Measurements from ENCODE around the gene SCARB2.

SCARB2 gene

GRCh38 chr4:76155979-76156378 lies 57.6 kb downstream of the SCARB2 start:
- no peak for TF ChIP-seq CTCF (IDR thresholded peaks at IDR 0.05; ENCODE audit: extremely low read depth, insufficient read depth, missing control alignments)
- no peak for DNase-seq (ENCODE audit: low spot score)
- in situ Hi-C loops (cut with MboI; ENCODE audit: low pct_unique_long_range_greater_than_20kb, low sequenced_read_pairs, unreplicated experiment), result no loop called here

GRCh38 chr4:76153356-76153755 lies 60.3 kb downstream of the SCARB2 start:
- no peak for TF ChIP-seq CTCF (IDR thresholded peaks at IDR 0.05; ENCODE audit: extremely low read depth, insufficient read depth, missing control alignments)

GRCh38 chr4:76148142-76148865 lies 65.3 kb downstream of the SCARB2 start, which contains the start of gene NUP54:
TSS of gene NUP54 (minus strand) at chr4:76148397. CDS start at chr4:76148374, 23 bp downstream.
- DNase-seq (ENCODE audit: low spot score), result peak; percentile 93
- no peak for TF ChIP-seq CTCF (IDR thresholded peaks at IDR 0.05; ENCODE audit: extremely low read depth, insufficient read depth, missing control alignments)
- in situ Hi-C loops (cut with MboI; ENCODE audit: low pct_unique_long_range_greater_than_20kb, low sequenced_read_pairs, unreplicated experiment), result no loop called here

More at GRCh38 chr4:76153356-76153755, 60.3 kb downstream of the SCARB2 start:
- no peak for DNase-seq (ENCODE audit: low spot score)
- in situ Hi-C loops (cut with MboI; ENCODE audit: low pct_unique_long_range_greater_than_20kb, low sequenced_read_pairs, unreplicated experiment), result no loop called here

DNA sequence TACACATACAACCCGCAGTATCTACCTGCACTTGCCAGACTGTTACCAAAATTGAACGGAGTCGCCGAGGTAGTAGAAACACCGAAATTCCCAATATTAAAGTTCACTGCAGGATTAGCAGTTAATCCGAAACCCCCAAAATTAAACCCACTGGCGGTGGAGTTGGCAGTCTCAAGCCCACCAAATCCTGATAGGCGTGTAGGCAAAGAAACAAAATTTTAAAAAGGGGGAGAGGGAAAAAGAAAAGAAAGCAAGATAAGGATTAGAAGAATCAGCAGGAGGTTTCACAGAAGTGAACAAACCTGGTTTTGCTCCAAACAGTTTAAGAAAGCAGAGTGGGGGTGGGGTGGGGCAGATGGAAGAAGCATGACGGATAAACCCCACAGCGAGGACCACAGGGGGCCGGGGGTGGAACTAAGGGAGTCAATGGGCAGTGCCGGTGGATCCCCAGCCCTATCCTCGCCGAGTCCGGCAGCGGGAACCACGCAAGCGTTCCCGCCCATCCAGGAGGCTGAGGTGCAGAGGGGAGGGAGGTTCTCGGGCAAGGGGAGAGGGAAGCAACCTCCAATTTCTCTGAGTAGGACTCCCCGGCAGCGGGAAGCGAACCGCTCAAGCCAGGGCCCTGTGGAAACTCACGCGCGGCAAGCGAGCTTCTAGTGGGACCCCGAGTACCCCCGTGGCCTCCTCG lies 66.0 kb downstream of the SCARB2 start:
- DNase-seq (ENCODE audit: low spot score), result peak; percentile 45
- in situ Hi-C loops (cut with MboI; ENCODE audit: low pct_unique_long_range_greater_than_20kb, low sequenced_read_pairs, unreplicated experiment), result no loop called here
- TF ChIP-seq CTCF (IDR thresholded peaks at IDR 0.05; ENCODE audit: extremely low read depth, insufficient read depth, missing control alignments), result no peak

DNA sequence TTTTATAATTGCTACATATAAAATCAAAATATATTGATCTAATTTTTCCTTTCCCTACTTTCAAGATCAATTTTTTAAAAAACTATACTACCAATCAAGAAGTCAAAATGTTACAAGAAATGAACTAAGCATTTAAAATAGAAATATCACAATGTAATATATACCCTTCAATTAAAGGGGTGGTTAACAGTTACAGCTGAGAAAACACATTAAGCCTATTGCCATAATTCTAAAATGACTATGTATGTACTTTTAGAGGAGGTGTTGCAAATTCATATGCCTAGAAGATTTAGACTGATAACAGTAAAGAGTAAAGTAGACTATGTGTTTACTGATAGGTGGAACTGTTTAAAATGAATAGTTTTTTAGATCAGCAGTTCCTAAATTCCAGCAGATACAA lies 69.1 kb downstream of the SCARB2 start:
- no peak for DNase-seq (ENCODE audit: low spot score)
- no peak for TF ChIP-seq CTCF (IDR thresholded peaks at IDR 0.05; ENCODE audit: extremely low read depth, insufficient read depth, missing control alignments)
- in situ Hi-C loops (cut with MboI; ENCODE audit: low pct_unique_long_range_greater_than_20kb, low sequenced_read_pairs, unreplicated experiment), result no loop called here

- in situ Hi-C loops (cut with MboI; ENCODE audit: low pct_unique_long_range_greater_than_20kb, low sequenced_read_pairs, unreplicated experiment), result no loop called here
- DNase-seq (ENCODE audit: low spot score), result no peak
- TF ChIP-seq CTCF (IDR thresholded peaks at IDR 0.05; ENCODE audit: extremely low read depth, insufficient read depth, missing control alignments), result no peak
These were observed 72.4 kb downstream of the SCARB2 start for GRCh38 chr4:76141241-76141640.

Measured in GM13977 (cell line).